K562 (cell line): Measurements from ENCODE around the gene LZTS2.

Experiments used
- CREB1 ChIP-seq, 2 experiments: sonication (generic) in 1 of 2; formaldehyde crosslinking in 1 of 2; IDR thresholded peaks; 2 replicates each; pipeline versions ENCODE4 v1.6.1 to v1.8.0; 2012 to 2022; ENCODE audit warnings: inconsistent platforms in 1 of 2, mild to moderate bottlenecking in 1 of 2, missing genetic modification reagents in 1 of 2, moderate library complexity in 1 of 2
- ESRRA ChIP-seq: fragments of 450-650 bp; IDR thresholded peaks from 2 replicates; pipeline ENCODE4 v1.6.1; 2014; ENCODE audit warnings: low read depth, mild to moderate bottlenecking, moderate library complexity, borderline replicate concordance
- NFXL1 ChIP-seq: fragments of 450-650 bp; formaldehyde crosslinking; IDR thresholded peaks from 2 replicates; pipeline ENCODE4 v1.4.0; 2021; ENCODE audit warnings: mild to moderate bottlenecking
- NR4A1 ChIP-seq, 2 experiments: fragments of 250-450 bp in 1 of 2; fragments of 450-650 bp in 1 of 2; sonication (Bioruptor Pico) in 1 of 2; IDR thresholded peaks; 2 replicates each; pipeline versions ENCODE4 v1.4.0 to v1.6.1; 2016 to 2020; ENCODE audit warnings: mild to moderate bottlenecking in 2 of 2, missing compliant biosample characterization in 1 of 2, missing genetic modification characterization in 1 of 2, moderate library complexity in 1 of 2
- POLR2AphosphoS5 ChIP-seq: IDR thresholded peaks from 2 replicates; pipeline ENCODE4 v1.6.1; 2011; ENCODE audit warnings: mild to moderate bottlenecking, low read depth, low read length, moderate library complexity; ENCODE audit not compliant: control insufficient read depth, insufficient read depth
- PTBP1 ChIP-seq: fragments of 200-400 bp; formaldehyde crosslinking; IDR thresholded peaks from 2 replicates; pipeline ENCODE4 v1.6.1; 2017; ENCODE audit warnings: low read depth, low read length
- RFX1 ChIP-seq: fragments of 450-650 bp; IDR thresholded peaks from 2 replicates; pipeline ENCODE4 v1.6.1; 2016; ENCODE audit warnings: mild to moderate bottlenecking, moderate library complexity
- SFPQ ChIP-seq: fragments of 200-400 bp; formaldehyde crosslinking; IDR thresholded peaks from 2 replicates; pipeline ENCODE4 v1.6.1; 2017; ENCODE audit warnings: mild to moderate bottlenecking, low read depth, low read length, moderate library complexity
- SP1 ChIP-seq: sonication (generic); formaldehyde crosslinking; IDR thresholded peaks from 2 replicates; pipeline ENCODE4 v1.8.1; 2022; ENCODE audit warnings: mild to moderate bottlenecking, missing genetic modification reagents
- TCF7L2 ChIP-seq: fragments of 150-350 bp; IDR thresholded peaks from 2 replicates; pipeline ENCODE4 v1.6.1; 2016; ENCODE audit warnings: low read depth, mild to moderate bottlenecking, low read length, moderate library complexity
- ZNF143 ChIP-seq: sonication (generic); formaldehyde crosslinking; IDR thresholded peaks from 2 replicates; pipeline ENCODE4 v1.9.0; 2022; ENCODE audit warnings: mild to moderate bottlenecking, missing genetic modification reagents
- TF ChIP-seq, protein P1 (sequence below), 3 experiments: IDR thresholded peaks in 2 of 3; conservative IDR thresholded peaks in 1 of 3; 2 replicates each; pipeline ENCODE4 v1.5.1; 2011 to 2012; ENCODE audit warnings: low read length in 3 of 3, mild to moderate bottlenecking in 3 of 3, control low read depth in 2 of 3, improper control_type of control experiment in 1 of 3, inconsistent platforms in 1 of 3, low read depth in 1 of 3, mixed read lengths in 1 of 3, moderate library complexity in 1 of 3; ENCODE audit not compliant: insufficient read depth in 2 of 3
- TF ChIP-seq, protein P2 (sequence below), 2 experiments: fragments of 450-650 bp; formaldehyde crosslinking in 1 of 2; IDR thresholded peaks; 2 replicates each; pipeline versions ENCODE4 v1.4.0 to v1.6.1; 2014 to 2020; ENCODE audit warnings: mild to moderate bottlenecking in 2 of 2, borderline replicate concordance in 1 of 2, low read depth in 1 of 2

- TF ChIP-seq, protein P1, sequence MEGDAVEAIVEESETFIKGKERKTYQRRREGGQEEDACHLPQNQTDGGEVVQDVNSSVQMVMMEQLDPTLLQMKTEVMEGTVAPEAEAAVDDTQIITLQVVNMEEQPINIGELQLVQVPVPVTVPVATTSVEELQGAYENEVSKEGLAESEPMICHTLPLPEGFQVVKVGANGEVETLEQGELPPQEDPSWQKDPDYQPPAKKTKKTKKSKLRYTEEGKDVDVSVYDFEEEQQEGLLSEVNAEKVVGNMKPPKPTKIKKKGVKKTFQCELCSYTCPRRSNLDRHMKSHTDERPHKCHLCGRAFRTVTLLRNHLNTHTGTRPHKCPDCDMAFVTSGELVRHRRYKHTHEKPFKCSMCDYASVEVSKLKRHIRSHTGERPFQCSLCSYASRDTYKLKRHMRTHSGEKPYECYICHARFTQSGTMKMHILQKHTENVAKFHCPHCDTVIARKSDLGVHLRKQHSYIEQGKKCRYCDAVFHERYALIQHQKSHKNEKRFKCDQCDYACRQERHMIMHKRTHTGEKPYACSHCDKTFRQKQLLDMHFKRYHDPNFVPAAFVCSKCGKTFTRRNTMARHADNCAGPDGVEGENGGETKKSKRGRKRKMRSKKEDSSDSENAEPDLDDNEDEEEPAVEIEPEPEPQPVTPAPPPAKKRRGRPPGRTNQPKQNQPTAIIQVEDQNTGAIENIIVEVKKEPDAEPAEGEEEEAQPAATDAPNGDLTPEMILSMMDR (IDR thresholded peaks at IDR 0.05 in 2 of 3, conservative IDR thresholded peaks at IDR 0.05 in 1 of 3; ENCODE audit: insufficient read depth in 2 of 3, low read depth in 1 of 3, low read length in 3 of 3), result no peak
- TF ChIP-seq ESRRA (no peak), SP1 (CRISPR knock-in tag) (no peak), ZNF143 (CRISPR knock-in tag) (no peak), RFX1 (no peak), SFPQ (no peak), PTBP1 (no peak), NR4A1 (CRISPR knock-in tag; IDR thresholded peaks at IDR 0.05) (no peak), NR4A1 (tag; IDR thresholded peaks at IDR 0.05) (no peak), NFXL1 (CRISPR knock-in tag) (no peak), TCF7L2 (no peak), POLR2AphosphoS5 (no peak), CREB1 (IDR thresholded peaks at IDR 0.05) (no peak), CREB1 (CRISPR knock-in tag; IDR thresholded peaks at IDR 0.05) (no peak)
- TF ChIP-seq, protein P2, sequence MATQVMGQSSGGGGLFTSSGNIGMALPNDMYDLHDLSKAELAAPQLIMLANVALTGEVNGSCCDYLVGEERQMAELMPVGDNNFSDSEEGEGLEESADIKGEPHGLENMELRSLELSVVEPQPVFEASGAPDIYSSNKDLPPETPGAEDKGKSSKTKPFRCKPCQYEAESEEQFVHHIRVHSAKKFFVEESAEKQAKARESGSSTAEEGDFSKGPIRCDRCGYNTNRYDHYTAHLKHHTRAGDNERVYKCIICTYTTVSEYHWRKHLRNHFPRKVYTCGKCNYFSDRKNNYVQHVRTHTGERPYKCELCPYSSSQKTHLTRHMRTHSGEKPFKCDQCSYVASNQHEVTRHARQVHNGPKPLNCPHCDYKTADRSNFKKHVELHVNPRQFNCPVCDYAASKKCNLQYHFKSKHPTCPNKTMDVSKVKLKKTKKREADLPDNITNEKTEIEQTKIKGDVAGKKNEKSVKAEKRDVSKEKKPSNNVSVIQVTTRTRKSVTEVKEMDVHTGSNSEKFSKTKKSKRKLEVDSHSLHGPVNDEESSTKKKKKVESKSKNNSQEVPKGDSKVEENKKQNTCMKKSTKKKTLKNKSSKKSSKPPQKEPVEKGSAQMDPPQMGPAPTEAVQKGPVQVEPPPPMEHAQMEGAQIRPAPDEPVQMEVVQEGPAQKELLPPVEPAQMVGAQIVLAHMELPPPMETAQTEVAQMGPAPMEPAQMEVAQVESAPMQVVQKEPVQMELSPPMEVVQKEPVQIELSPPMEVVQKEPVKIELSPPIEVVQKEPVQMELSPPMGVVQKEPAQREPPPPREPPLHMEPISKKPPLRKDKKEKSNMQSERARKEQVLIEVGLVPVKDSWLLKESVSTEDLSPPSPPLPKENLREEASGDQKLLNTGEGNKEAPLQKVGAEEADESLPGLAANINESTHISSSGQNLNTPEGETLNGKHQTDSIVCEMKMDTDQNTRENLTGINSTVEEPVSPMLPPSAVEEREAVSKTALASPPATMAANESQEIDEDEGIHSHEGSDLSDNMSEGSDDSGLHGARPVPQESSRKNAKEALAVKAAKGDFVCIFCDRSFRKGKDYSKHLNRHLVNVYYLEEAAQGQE (IDR thresholded peaks at IDR 0.05; ENCODE audit: borderline replicate concordance), result no peak
- TF ChIP-seq, protein P2 (CRISPR knock-in tag; IDR thresholded peaks at IDR 0.05; ENCODE audit: low read depth), result no peak
These were observed 32.3 kb upstream of the LZTS2 start for GRCh38 chr10:100967332-100967731.
